Activated CD8-positive, alpha-beta memory T cell treated with anti-CD3 and anti-CD28 coated beads, Interleukin-2, amount 50 U/mL, for 1 hour (primary cell): Measurements from ENCODE around the gene BRCA2.
"Not testable (repeated sequence)": the region's sequence is repeated elsewhere in the genome, so short reads cannot be mapped to it uniquely, and the experiment has no call there.

Experiments used
- DNase-seq: peaks from one replicate; pipeline ENCODE4 v3.0.0-alpha.2; 2020; ENCODE audit errors: extremely low read depth

Gene BRCA2

GRCh38 chr13:32309312-32310133, 5.8 kb upstream of the BRCA2 start:
- DNase-seq, result no peak

DNA sequence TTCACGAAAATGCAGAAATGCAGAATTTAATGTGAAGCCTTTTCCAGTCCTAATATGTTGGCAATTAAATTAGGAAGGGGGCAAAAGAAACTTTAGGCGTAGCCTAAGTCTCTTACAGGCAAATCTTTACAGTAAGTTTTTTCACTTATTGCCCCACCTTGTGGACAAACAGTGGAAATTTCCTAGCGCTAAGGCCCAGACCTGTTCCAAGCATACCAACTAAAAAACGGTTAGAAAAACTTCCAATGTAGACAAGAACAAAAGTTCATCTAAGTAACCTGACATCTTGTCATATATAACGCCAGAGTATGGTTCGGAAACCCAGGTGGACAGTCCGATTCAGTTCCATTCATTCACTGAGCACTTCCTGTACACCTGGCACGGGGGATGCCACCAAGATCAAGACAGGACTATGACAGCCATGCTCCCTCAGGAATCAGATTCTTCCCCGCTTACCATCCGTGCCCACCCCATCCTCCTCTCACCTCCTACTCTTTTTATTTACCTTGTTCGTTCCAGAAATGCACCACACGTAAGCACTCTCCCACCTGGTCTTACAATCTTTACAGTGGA, 5.1 kb upstream of the BRCA2 start:
- no peak for DNase-seq

DNA sequence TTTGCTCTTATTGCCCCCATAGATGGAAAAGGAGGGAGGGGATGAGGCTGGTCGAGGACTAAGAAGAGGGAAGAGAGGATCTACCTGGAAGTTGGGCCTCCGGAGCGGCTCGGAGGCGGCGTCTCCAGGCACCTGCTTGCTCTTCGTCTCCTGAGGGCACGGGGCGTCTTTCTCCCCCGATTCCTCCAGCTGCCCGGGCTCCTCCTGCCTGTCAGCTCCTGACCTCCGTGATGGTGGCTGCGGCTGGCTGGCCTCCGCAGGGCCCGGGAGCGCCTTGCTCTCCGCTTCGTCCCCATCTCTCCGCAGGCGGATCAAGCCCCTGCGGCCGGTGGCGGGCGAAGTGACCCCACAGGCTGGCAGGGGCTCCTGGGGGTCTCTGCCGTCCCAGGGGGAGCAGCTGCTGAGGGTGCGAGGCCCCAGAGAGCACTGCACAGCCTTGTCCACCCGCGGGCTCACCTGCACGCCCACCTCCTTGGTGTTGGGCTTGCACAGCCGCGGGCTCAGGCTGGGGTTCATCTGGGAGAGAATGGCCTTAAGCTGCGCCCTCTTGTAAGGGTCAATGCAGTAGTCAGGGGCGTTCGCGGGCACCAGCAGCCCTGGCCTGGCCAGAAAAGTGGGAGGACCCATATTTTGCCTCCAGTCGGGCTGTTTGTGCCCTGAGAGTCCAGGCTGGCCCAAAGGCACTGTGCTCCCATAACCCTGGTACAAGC, 4.0 kb upstream of the BRCA2 start:
- DNase-seq, result no peak

- peak; percentile 59 for DNase-seq
These were observed 754 bp upstream of the BRCA2 start for GRCh38 chr13:32314271-32315237.

DNA sequence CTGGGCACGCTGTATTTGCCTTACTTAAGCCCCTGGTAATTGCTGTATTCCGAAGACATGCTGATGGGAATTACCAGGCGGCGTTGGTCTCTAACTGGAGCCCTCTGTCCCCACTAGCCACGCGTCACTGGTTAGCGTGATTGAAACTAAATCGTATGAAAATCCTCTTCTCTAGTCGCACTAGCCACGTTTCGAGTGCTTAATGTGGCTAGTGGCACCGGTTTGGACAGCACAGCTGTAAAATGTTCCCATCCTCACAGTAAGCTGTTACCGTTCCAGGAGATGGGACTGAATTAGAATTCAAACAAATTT, 676 bp downstream of the BRCA2 start:
- no peak for DNase-seq

DNA sequence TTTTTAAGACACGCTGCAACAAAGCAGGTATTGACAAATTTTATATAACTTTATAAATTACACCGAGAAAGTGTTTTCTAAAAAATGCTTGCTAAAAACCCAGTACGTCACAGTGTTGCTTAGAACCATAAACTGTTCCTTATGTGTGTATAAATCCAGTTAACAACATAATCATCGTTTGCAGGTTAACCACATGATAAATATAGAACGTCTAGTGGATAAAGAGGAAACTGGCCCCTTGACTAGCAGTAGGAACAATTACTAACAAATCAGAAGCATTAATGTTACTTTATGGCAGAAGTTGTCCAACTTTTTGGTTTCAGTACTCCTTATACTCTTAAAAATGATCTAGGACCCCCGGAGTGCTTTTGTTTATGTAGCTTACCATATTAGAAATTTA, 1.2 kb downstream of the BRCA2 start:
- DNase-seq, result no peak

GRCh38 chr13:32317716-32318465, 2.6 kb downstream of the BRCA2 start:
- no peak for DNase-seq

- no peak for DNase-seq
These were observed 5.2 kb downstream of the BRCA2 start for GRCh38 chr13:32320528-32320927.

DNA sequence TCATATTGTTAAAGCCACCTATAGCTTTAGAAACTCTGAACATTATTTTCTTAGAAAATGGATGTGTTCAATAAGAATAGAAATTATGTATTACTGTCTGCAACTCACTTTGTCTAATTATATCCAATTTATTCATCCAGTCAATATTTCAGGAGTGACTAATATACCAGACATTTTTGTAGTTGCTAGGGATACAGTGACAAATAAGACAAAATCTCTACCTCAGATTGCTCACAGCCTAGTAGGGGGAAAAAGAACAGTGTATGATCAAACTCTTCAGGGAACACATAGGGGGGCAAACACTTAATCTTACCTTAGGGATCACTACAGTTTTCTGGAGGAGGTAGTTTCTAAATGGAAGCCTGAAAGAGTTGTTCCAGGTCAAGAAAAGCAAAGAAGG, 8.6 kb downstream of the BRCA2 start:
- DNase-seq, result no peak

- DNase-seq, result no peak
These were observed 15.1 kb downstream of the BRCA2 start for GRCh38 chr13:32330441-32330840.

- no peak for DNase-seq
These were observed 19.4 kb downstream of the BRCA2 start for GRCh38 chr13:32334671-32335070.

DNA sequence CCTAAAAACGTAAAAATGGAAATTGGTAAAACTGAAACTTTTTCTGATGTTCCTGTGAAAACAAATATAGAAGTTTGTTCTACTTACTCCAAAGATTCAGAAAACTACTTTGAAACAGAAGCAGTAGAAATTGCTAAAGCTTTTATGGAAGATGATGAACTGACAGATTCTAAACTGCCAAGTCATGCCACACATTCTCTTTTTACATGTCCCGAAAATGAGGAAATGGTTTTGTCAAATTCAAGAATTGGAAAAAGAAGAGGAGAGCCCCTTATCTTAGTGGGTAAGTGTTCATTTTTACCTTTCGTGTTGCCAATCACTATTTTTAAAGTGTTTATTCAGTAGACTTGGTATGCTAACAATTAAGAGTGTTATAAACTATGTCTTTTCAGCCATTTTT, 25.6 kb downstream of the BRCA2 start:
- DNase-seq, result no peak

- DNase-seq, result no peak
These were observed 32.3 kb downstream of the BRCA2 start for GRCh38 chr13:32347651-32348050.

- not testable (repeated sequence) for DNase-seq
These were observed 35.6 kb downstream of the BRCA2 start for GRCh38 chr13:32350839-32351441.

GRCh38 chr13:32354040-32354439, 38.7 kb downstream of the BRCA2 start:
- DNase-seq, result no peak

- DNase-seq, result not testable (repeated sequence)
These were observed 40.6 kb downstream of the BRCA2 start for GRCh38 chr13:32355935-32356334.

DNA sequence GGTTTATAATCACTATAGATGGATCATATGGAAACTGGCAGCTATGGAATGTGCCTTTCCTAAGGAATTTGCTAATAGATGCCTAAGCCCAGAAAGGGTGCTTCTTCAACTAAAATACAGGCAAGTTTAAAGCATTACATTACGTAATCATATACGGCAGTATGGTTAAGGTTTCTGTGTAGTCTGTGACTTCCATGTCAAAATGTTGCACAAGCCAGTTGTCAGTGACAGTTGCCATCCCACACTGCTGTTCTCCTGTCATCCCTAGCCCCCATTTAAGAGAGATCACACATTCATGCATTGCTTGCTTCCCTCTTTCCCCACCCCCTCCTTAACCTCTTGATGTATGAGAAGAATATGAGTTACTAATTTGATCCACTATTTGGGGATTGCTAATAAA, 47.3 kb downstream of the BRCA2 start:
- no peak for DNase-seq

DNA sequence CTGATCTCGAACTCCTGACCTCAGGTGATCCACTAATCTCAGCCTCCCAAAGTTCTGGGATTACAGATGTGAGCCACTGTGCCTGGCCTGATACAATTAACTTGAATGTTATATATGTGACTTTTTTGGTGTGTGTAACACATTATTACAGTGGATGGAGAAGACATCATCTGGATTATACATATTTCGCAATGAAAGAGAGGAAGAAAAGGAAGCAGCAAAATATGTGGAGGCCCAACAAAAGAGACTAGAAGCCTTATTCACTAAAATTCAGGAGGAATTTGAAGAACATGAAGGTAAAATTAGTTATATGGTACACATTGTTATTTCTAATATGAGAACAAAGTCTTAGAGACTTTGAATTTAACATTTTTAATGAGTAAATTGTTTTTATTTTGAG, 55.5 kb downstream of the BRCA2 start:
- DNase-seq, result no peak

GRCh38 chr13:32376642-32377415, 61.5 kb downstream of the BRCA2 start:
- DNase-seq, result no peak

DNA sequence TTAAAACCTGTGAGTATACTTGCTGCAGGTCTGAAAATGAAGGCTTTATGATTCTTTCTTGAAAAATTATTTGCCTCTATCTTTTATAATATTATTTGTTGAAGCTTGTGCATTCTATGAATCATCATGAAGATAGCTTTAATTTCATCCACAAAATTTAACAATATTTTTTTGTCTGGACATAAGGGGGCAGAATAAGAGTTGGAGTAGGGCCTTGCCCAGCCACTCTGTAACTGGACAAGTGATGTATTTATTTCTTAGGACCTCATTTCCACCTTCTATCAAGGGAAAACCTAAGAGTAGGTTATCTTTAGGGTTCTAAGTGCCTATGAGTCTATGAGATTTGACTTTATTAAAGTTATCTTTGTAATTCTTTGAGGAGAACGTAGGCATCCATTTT, 62.7 kb downstream of the BRCA2 start:
- DNase-seq, result no peak
